ENCODE results near the gene TCERG1L.

- TF ChIP-seq CTCF (IDR thresholded peaks at IDR 0.05) (no peak), POLR2A (IDR thresholded peaks at IDR 0.05) (no peak), POLR2AphosphoS5 (IDR thresholded peaks at IDR 0.05) (no peak), EP300 (IDR thresholded peaks at IDR 0.05) (no peak)
These were observed 202.2 kb downstream of the TCERG1L start for GRCh38 chr10:131109291-131109690.

All from stomach (tissue), 4 donors.